Gastrocnemius medialis (tissue), 4 donors: ENCODE data around the gene SIGLEC8.

ENCODE experiments used
- POLR2A ChIP-seq, 2 donors: fragments of 450-650 bp; IDR thresholded peaks; one replicate each; pipeline ENCODE4 v1.6.1; 2017; ENCODE audit warnings: antibody characterized with exemption in 2 of 2, mild to moderate bottlenecking in 2 of 2, moderate library complexity in 2 of 2
- TF ChIP-seq, protein P1 (sequence below), 5 experiments: fragments of 450-650 bp in 3 of 5; fragments of 200-600 bp in 2 of 5; sonication (generic) in 2 of 5; IDR thresholded peaks in 4 of 5; conservative IDR thresholded peaks in 1 of 5; 1 replicate in 4 of 5; 2 replicates in 1 of 5; pipeline ENCODE4 v1.5.1; 2016 to 2019; ENCODE audit warnings: antibody characterized with exemption in 5 of 5, mild to moderate bottlenecking in 3 of 5, moderate library complexity in 3 of 5

DNA sequence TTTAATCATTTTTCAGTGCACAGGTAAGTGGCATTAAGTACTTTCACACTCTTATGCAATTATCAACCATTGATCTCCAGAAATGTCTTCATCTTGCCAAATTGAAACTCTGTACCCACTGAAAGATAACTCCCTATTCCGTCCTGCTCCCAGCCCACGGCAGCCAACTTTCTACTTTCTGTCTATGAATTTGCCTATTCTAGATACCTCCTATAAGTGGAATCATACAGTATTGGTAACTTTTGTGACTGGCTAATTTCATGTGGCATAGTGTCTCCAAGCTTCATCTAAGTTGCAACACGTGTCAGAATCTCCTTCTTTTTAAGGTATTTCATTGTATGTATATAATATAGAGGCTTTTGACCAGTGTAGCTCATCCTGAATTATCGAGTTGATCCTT, 14.4 kb upstream of the SIGLEC8 start:
- TF ChIP-seq, protein P1, sequence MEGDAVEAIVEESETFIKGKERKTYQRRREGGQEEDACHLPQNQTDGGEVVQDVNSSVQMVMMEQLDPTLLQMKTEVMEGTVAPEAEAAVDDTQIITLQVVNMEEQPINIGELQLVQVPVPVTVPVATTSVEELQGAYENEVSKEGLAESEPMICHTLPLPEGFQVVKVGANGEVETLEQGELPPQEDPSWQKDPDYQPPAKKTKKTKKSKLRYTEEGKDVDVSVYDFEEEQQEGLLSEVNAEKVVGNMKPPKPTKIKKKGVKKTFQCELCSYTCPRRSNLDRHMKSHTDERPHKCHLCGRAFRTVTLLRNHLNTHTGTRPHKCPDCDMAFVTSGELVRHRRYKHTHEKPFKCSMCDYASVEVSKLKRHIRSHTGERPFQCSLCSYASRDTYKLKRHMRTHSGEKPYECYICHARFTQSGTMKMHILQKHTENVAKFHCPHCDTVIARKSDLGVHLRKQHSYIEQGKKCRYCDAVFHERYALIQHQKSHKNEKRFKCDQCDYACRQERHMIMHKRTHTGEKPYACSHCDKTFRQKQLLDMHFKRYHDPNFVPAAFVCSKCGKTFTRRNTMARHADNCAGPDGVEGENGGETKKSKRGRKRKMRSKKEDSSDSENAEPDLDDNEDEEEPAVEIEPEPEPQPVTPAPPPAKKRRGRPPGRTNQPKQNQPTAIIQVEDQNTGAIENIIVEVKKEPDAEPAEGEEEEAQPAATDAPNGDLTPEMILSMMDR (IDR thresholded peaks at IDR 0.05 in 4 of 5, conservative IDR thresholded peaks at IDR 0.05 in 1 of 5): no peak
- no peak for TF ChIP-seq POLR2A (IDR thresholded peaks at IDR 0.05)
